SK-N-SH (cell line): ENCODE results near the gene MACROD2.

Source experiments
- CTCF ChIP-seq: fragments of 200-600 bp; sonication (generic); IDR thresholded peaks from 2 replicates; pipeline ENCODE4 v1.6.1; 2017; ENCODE audit warnings: antibody characterized with exemption, mild to moderate bottlenecking, moderate library complexity
- EP300 ChIP-seq, 2 experiments: IDR thresholded peaks; 2 replicates each; pipeline versions ENCODE4 v1.4.0 to v1.6.1; 2012; ENCODE audit warnings: borderline replicate concordance in 1 of 2, low read depth in 1 of 2, low read length in 1 of 2
- POLR2AphosphoS5 ChIP-seq: IDR thresholded peaks from 2 replicates; pipeline ENCODE4 v1.6.1; 2012; ENCODE audit warnings: low read depth, low read length
- RAD21 ChIP-seq: IDR thresholded peaks from 2 replicates; pipeline ENCODE4 v1.6.1; 2012; ENCODE audit warnings: mild to moderate bottlenecking, low read length
- SIN3A ChIP-seq: IDR thresholded peaks from 2 replicates; pipeline ENCODE4 v1.6.1; 2012; ENCODE audit warnings: low read depth, mild to moderate bottlenecking, low read length, moderate library complexity, borderline replicate concordance
- TEAD4 ChIP-seq: IDR thresholded peaks from 2 replicates; pipeline ENCODE4 v1.4.0; 2012; ENCODE audit warnings: mild to moderate bottlenecking, borderline replicate concordance; ENCODE audit not compliant: insufficient read depth
- USF1 ChIP-seq: IDR thresholded peaks from 2 replicates; pipeline ENCODE4 v1.4.0; 2012; ENCODE audit warnings: low read depth, borderline replicate concordance

- TF ChIP-seq CTCF (no peak), POLR2AphosphoS5 (no peak), TEAD4 (no peak), RAD21 (no peak), SIN3A (no peak), EP300 (IDR thresholded peaks at IDR 0.05; ENCODE audit: borderline replicate concordance in 1 of 2, low read depth in 1 of 2, low read length in 1 of 2) (no peak), USF1 (no peak)
These were observed 338.4 kb downstream of the MACROD2 start for GRCh38 chr20:14333721-14334120.
